GM23248 (cell line): ENCODE measurements around the gene ABCB11. TPM values are rescaled to one million over a fixed set of nuclear protein-coding genes. Genes with fewer than 3 reads are reported as not detected.
A peak's percentile ranks its signal among the peaks of the same experiment; 100 is the strongest.

Source experiments
- DNase-seq: peaks from one replicate; pipeline ENCODE4 v3.0.0-alpha.2; 2015
- H2AFZ ChIP-seq: fragments of 200-600 bp; sonication (generic); 2 replicates; pipeline ENCODE4 v1.6.1; 2016; ENCODE audit warnings: antibody characterized with exemption
- H3F3A ChIP-seq: fragments of 200-600 bp; sonication (generic); 2 replicates; pipeline ENCODE4 v1.6.1; 2016; ENCODE audit warnings: mild to moderate bottlenecking, antibody characterized with exemption, mixed run types; ENCODE audit not compliant: insufficient read depth
- H3K27ac ChIP-seq: fragments of 200-600 bp; sonication (generic); 2 replicates; pipeline ENCODE4 v1.5.1; 2016; ENCODE audit warnings: mild to moderate bottlenecking
- H3K27me3 ChIP-seq: fragments of 200-600 bp; sonication (generic); replicated peaks from 2 replicates; pipeline ENCODE4 v1.6.1; 2016; ENCODE audit warnings: mild to moderate bottlenecking; ENCODE audit not compliant: insufficient read depth
- H3K36me3 ChIP-seq: fragments of 200-600 bp; sonication (generic); 2 replicates; pipeline ENCODE4 v1.6.1; 2016; ENCODE audit warnings: low read depth, mild to moderate bottlenecking
- H3K4me1 ChIP-seq: fragments of 200-600 bp; sonication (generic); 2 replicates; pipeline ENCODE4 v1.6.1; 2016; ENCODE audit warnings: mild to moderate bottlenecking; ENCODE audit not compliant: insufficient read depth
- H3K4me2 ChIP-seq: fragments of 200-600 bp; sonication (generic); one replicate; pipeline ENCODE4 v1.6.1; 2016; ENCODE audit warnings: mild to moderate bottlenecking; ENCODE audit not compliant: unreplicated experiment
- H3K4me3 ChIP-seq: fragments of 200-600 bp; sonication (generic); 2 replicates; pipeline ENCODE4 v1.5.1; 2016; ENCODE audit warnings: mild to moderate bottlenecking
- H3K79me2 ChIP-seq: fragments of 200-600 bp; sonication (generic); 2 replicates; pipeline ENCODE4 v1.6.1; 2016; ENCODE audit warnings: mild to moderate bottlenecking; ENCODE audit not compliant: insufficient read depth
- H3K9ac ChIP-seq: fragments of 200-600 bp; sonication (generic); 2 replicates; pipeline ENCODE4 v1.6.1; 2016; ENCODE audit warnings: mild to moderate bottlenecking
- H3K9me2 ChIP-seq: fragments of 200-600 bp; sonication (generic); 2 replicates; pipeline ENCODE4 v1.6.1; 2016; ENCODE audit warnings: mixed run types, mild to moderate bottlenecking, moderate library complexity; ENCODE audit not compliant: insufficient read depth
- H3K9me3 ChIP-seq: fragments of 200-600 bp; sonication (generic); one replicate; pipeline ENCODE4 v1.6.1; 2017; ENCODE audit warnings: low read depth
- H4K20me1 ChIP-seq: fragments of 200-600 bp; sonication (generic); 2 replicates; pipeline ENCODE4 v1.6.0; 2016; ENCODE audit not compliant: insufficient read depth
- EZH2 ChIP-seq: fragments of 200-600 bp; sonication (generic); IDR thresholded peaks from 2 replicates; pipeline ENCODE4 v1.6.1; 2018; ENCODE audit warnings: antibody characterized with exemption, mild to moderate bottlenecking; ENCODE audit not compliant: insufficient read depth, poor library complexity, severe bottlenecking
- EZH2phosphoT487 ChIP-seq: fragments of 200-600 bp; sonication (generic); IDR thresholded peaks from 2 replicates; pipeline ENCODE4 v1.6.1; 2018; ENCODE audit warnings: antibody characterized with exemption, moderate library complexity, mild to moderate bottlenecking, low read depth; ENCODE audit not compliant: insufficient read depth
- WGBS, 2 experiments: methylation state at CpG; one replicate each; pipeline ENCODE4 v1.1.6; 2015 to 2017; ENCODE audit warnings: low lambda C conversion rate in 2 of 2, low coverage in 1 of 2; ENCODE audit errors: missing lambda C conversion rate in 2 of 2; 5-methylcytosine and 5-hydroxymethylcytosine counted together
- in situ Hi-C: fragments of 300-500 bp; cut with MboI; formaldehyde crosslinking; loops from 2 replicates; pipeline ENCODE4 v1.15.0; 2020
- polyA plus RNA-seq: library from polyadenylated mRNA; unstranded; fragments of >200 nt; fragmentation: Nextera tagmentation; extraction: Ambion mirVana; gene quantifications from 2 replicates; pipeline ENCODE4 v1.2.1, GENCODE V29; 2016
- total RNA-seq: library from RNA; depleted of rRNA; stranded (reverse); fragments of >200 nt; shearing (Covaris generic); gene quantifications from 2 replicates; pipeline ENCODE4 v1.2.3, GENCODE V29; 2014

The ABCB11 gene
- total and polyA plus RNA-seq, 2 experiments from 2014 or later, result not detected

GRCh38 chr2:168894720-168895119 is 136.4 kb downstream of the ABCB11 start:
- no peaks in the 10 kb centered on the region for H3K9me2 ChIP-seq
- H3K4me2 ChIP-seq, result no peak overlapping the region
- TF ChIP-seq EZH2 (no peak), EZH2phosphoT487 (no peak)
- in situ Hi-C loops, result no loop called here
- no peaks in the 10 kb centered on the region for H4K20me1 ChIP-seq
- no peak overlapping the region for H3K27ac ChIP-seq
- DNase-seq, result no peak
- no peak overlapping the region for H2AFZ ChIP-seq
- no peaks in the 10 kb centered on the region for H3K36me3 ChIP-seq
- H3K4me3 ChIP-seq, result no peak overlapping the region
- peaks cover 5% of the 10 kb centered on the region; the same call in 1 of the 2 replicates for H3K79me2 ChIP-seq
- H3K9me3 ChIP-seq, result no peaks in the 10 kb centered on the region
- H3K27me3 ChIP-seq, result no peaks in the 10 kb centered on the region
- H3K9ac ChIP-seq, result no peak overlapping the region
- no peaks in the 10 kb centered on the region for H3K4me1 ChIP-seq
- H3F3A ChIP-seq, result no peaks in the 10 kb centered on the region

- H3K4me2 ChIP-seq, result no peak overlapping the region
- no peaks in the 10 kb centered on the region for H3K9me3 ChIP-seq
- TF ChIP-seq EZH2 (no peak), EZH2phosphoT487 (no peak)
- no peak overlapping the region for H3K4me3 ChIP-seq
- H3K79me2 ChIP-seq, result peaks cover 11% of the 10 kb centered on the region; the same call in 1 of the 2 replicates
- no peaks in the 10 kb centered on the region for H3K4me1 ChIP-seq
- H3K9me2 ChIP-seq, result no peaks in the 10 kb centered on the region
- no peaks in the 10 kb centered on the region for H4K20me1 ChIP-seq
- WGBS, 2 experiments, result 22 to 41% methylated on average over 1 of the region's 1 CpG
- in situ Hi-C loops, result no loop called here
- H3K27ac ChIP-seq, result no peak overlapping the region
- no peak for DNase-seq
- H3K27me3 ChIP-seq, result no peaks in the 10 kb centered on the region
- no peaks in the 10 kb centered on the region for H3F3A ChIP-seq
- H3K36me3 ChIP-seq, result no peaks in the 10 kb centered on the region
- no peak overlapping the region for H2AFZ ChIP-seq
- no peak overlapping the region for H3K9ac ChIP-seq
Measured at GRCh38 chr2:168894101-168894500, 137.0 kb downstream of the ABCB11 start.

- no peak for DNase-seq
- in situ Hi-C loops, result no loop called here
- H3K27me3 ChIP-seq, result no peaks in the 10 kb centered on the region
- H3K9me2 ChIP-seq, result no peaks in the 10 kb centered on the region
- H3K4me2 ChIP-seq, result no peak overlapping the region
- H3K79me2 ChIP-seq, result peaks cover 12% of the 10 kb centered on the region; the same call in 1 of the 2 replicates
- no peaks in the 10 kb centered on the region for H4K20me1 ChIP-seq
- H3K9ac ChIP-seq, result no peak overlapping the region
- H3F3A ChIP-seq, result no peaks in the 10 kb centered on the region
- no peak for TF ChIP-seq EZH2phosphoT487
- no peak for TF ChIP-seq EZH2
- no peak overlapping the region for H3K4me3 ChIP-seq
- no peak overlapping the region for H2AFZ ChIP-seq
- H3K27ac ChIP-seq, result no peak overlapping the region
- no peaks in the 10 kb centered on the region for H3K4me1 ChIP-seq
- no peaks in the 10 kb centered on the region for H3K36me3 ChIP-seq
- H3K9me3 ChIP-seq, result no peaks in the 10 kb centered on the region
- 55 to 56% methylated on average over 3 of the region's 3 CpGs for WGBS, 2 experiments
Measured at GRCh38 chr2:168892327-168892726, 138.8 kb downstream of the ABCB11 start.

GRCh38 chr2:168890006-168890782 is 140.9 kb downstream of the ABCB11 start, which contains the start of gene SPC25:
Gene SPC25, minus strand, starts transcription at chr2:168890430. Its CDS starts 911 bp downstream, at chr2:168889519.
- 2% methylated on average over 38 of the region's 38 CpGs for WGBS, 2 experiments
- Histone ChIP-seq H3K4me2 (peak within 1 kb of the TSS; percentile 85), H3K9me2 (no peaks in the 10 kb centered on the region), H3K4me3 (peak within 1 kb of the TSS; percentile 91), H3K27ac (no peak within 1 kb of the TSS), H3K79me2 (peaks cover 12% of the 10 kb centered on the region; the same call in 1 of the 2 replicates), H3K27me3 (no peaks in the 10 kb centered on the region), H3K4me1 (no peaks in the 10 kb centered on the region), H3K9ac (peak within 1 kb of the TSS; percentile 75), H3F3A (no peaks in the 10 kb centered on the region), H2AFZ (peak within 1 kb of the TSS; percentile 98), H3K36me3 (no peaks in the 10 kb centered on the region), H3K9me3 (no peaks in the 10 kb centered on the region), H4K20me1 (no peaks in the 10 kb centered on the region)
- DNase-seq, result peak; percentile 96
- TF ChIP-seq EZH2phosphoT487, result no peak
- TF ChIP-seq EZH2, result no peak
- in situ Hi-C loops, result no loop called here
